GM12878 (cell line): ENCODE measurements around the gene S100A4.

Experiments
- BCL11A ChIP-seq: IDR thresholded peaks from 2 replicates; pipeline ENCODE4 v1.6.1; 2011; ENCODE audit warnings: low read depth, low read length
- CEBPZ ChIP-seq: fragments of 150-350 bp; IDR thresholded peaks from 2 replicates; pipeline ENCODE4 v1.6.1; 2016; ENCODE audit warnings: low read depth, low read length
- CHD2 ChIP-seq: IDR thresholded peaks from 2 replicates; pipeline ENCODE4 v1.6.1; 2011; ENCODE audit warnings: low read depth, low read length, improper control_type of control experiment, borderline replicate concordance
- CTCF ChIP-seq, 3 experiments: IDR thresholded peaks in 2 of 3; conservative IDR thresholded peaks in 1 of 3; 2 replicates each; pipeline ENCODE4 v1.5.1; 2011; ENCODE audit warnings: low read depth in 3 of 3, low read length in 3 of 3, mild to moderate bottlenecking in 3 of 3, control low read depth in 2 of 3, moderate library complexity in 2 of 3, inconsistent platforms in 1 of 3, mixed read lengths in 1 of 3; ENCODE audit not compliant: control insufficient read depth in 2 of 3, insufficient read depth in 1 of 3; ENCODE audit errors: extremely low read depth in 1 of 3
- EP300 ChIP-seq, 2 experiments: fragments of 150-350 bp in 1 of 2; IDR thresholded peaks; 2 replicates each; pipeline ENCODE4 v1.6.1; 2011 to 2012; ENCODE audit warnings: low read depth in 2 of 2, low read length in 2 of 2, borderline replicate concordance in 1 of 2, improper control_type of control experiment in 1 of 2, inconsistent platforms in 1 of 2; ENCODE audit not compliant: control insufficient read depth in 1 of 2
- RCOR1 ChIP-seq: conservative IDR thresholded peaks from 2 replicates; pipeline ENCODE4 v1.6.1; 2012; ENCODE audit warnings: low read depth, low read length, improper control_type of control experiment
- SREBF2 ChIP-seq: IDR thresholded peaks from 2 replicates; pipeline ENCODE4 v1.6.1; 2012; ENCODE audit warnings: mild to moderate bottlenecking, low read length
- SRF ChIP-seq, 2 experiments: IDR thresholded peaks; 2 replicates each; pipeline ENCODE4 v1.6.1; 2011; ENCODE audit warnings: low read depth in 2 of 2, low read length in 2 of 2, mild to moderate bottlenecking in 1 of 2, moderate library complexity in 1 of 2
- ZBTB4 ChIP-seq: fragments of 450-650 bp; formaldehyde crosslinking; IDR thresholded peaks from 2 replicates; pipeline ENCODE4 v1.4.0; 2022; ENCODE audit warnings: mild to moderate bottlenecking, moderate library complexity
- ZNF217 ChIP-seq: fragments of 450-650 bp; IDR thresholded peaks from 2 replicates; pipeline ENCODE4 v1.6.1; 2017; ENCODE audit warnings: antibody characterized with exemption, mild to moderate bottlenecking

- no peak for TF ChIP-seq EP300 (IDR thresholded peaks at IDR 0.05; ENCODE audit: borderline replicate concordance in 1 of 2, control insufficient read depth in 1 of 2, low read depth in 2 of 2, low read length in 2 of 2)
- TF ChIP-seq CTCF (IDR thresholded peaks at IDR 0.05 in 2 of 3, conservative IDR thresholded peaks at IDR 0.05 in 1 of 3; ENCODE audit: control insufficient read depth in 2 of 3, extremely low read depth in 1 of 3, insufficient read depth in 1 of 3, low read depth in 3 of 3, low read length in 3 of 3) = no peak
- no peak for TF ChIP-seq RCOR1
- TF ChIP-seq CHD2 = no peak
- no peak for TF ChIP-seq ZNF217
- TF ChIP-seq SREBF2 = no peak
- no peak for TF ChIP-seq BCL11A
- TF ChIP-seq ZBTB4 (CRISPR knock-in tag) = no peak
- TF ChIP-seq CEBPZ = no peak
- TF ChIP-seq SRF (IDR thresholded peaks at IDR 0.05; ENCODE audit: low read depth in 2 of 2, low read length in 2 of 2) = no peak
Measured at GRCh38 chr1:153573351-153573750, 27.7 kb upstream of the S100A4 start.
